ENCODE data around the gene TMEM14A. TPM values are rescaled to one million over a fixed set of nuclear protein-coding genes. Genes with fewer than 3 reads are reported as not detected.

The TMEM14A gene, protein sequence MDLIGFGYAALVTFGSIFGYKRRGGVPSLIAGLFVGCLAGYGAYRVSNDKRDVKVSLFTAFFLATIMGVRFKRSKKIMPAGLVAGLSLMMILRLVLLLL
- total RNA-seq (2022; extraction: Qiagen RNA extraction), result 31.2 to 46.1 TPM (median 33.0 TPM) in 5 replicates

DNA sequence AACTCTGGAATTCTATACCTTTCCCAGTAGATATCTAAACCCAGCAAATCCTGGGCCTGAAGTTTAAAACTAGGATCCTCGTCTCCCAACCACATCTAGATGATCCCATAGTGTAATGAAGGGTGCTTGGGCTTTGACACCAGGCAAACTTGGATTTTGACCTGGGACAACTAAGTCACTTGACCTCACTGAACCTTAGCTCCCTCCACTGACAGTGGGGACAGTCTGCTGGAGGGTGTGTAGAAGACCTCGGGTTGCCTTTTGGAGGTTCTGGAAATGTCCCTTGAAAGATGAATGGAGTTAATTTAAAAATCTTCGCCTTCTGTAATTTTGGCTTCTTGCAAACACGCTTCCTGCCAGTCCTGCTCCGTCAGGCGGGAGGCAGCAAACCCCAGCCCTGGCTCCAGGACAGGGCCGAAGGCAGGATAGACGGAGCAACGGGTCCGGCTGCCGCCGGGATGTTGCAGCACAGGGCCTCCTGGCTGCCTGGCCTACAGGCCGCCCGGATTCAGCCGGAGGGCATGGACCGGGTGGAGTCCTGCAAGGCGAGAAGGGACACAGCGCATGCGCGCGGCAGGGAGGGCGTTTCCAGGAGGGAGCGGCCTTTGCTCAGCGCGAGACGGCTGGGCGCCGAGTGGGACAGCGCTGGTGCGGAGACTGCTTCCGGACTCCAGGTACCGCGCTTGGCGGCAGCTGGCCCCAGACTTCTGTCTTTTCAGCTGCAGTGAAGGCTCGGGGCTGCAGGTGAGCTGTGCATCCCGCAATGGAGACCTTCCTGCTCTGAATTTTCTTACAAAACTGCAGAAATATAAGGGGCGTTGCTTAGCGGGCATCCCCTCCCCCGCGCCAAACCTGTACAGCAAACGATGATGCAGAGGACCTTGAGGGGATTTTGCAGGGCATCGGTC lies at the start of gene TMEM14A:
TMEM14A (plus strand) TSS at position 612 of the 908 bp plus-strand sequence. CDS start 5,990 bp downstream, outside the sequence.

Other genes starting within 250 kb of the TMEM14A start
- 33.5 to 44.9 TPM (median 41.2 TPM) in 5 replicates for gene TRAM2, start 94.1 kb upstream of the TMEM14A start, total RNA-seq (2022; extraction: Qiagen RNA extraction)
- gene GSTA2, start 92.4 kb downstream of the TMEM14A start, total RNA-seq (2022; extraction: Qiagen RNA extraction), result not detected in 5 replicates
- gene GSTA1, start 132.7 kb downstream of the TMEM14A start, total RNA-seq (2022; extraction: Qiagen RNA extraction), result 0.11 TPM in 1 of 5 replicates, not detected in the others
- not detected in 5 replicates for gene GSTA5, start 169.7 kb downstream of the TMEM14A start, total RNA-seq (2022; extraction: Qiagen RNA extraction)
- gene GSTA3, start 238.6 kb downstream of the TMEM14A start, total RNA-seq (2022; extraction: Qiagen RNA extraction), result not detected in 5 replicates

Measured in A549 treated with dexamethasone at 1 μM for 4 hours (cell line).